Lower leg skin (tissue), 3 donors: ENCODE measurements around the gene KIZ.

Experiments used
- CTCF ChIP-seq, 3 donors: fragments of 450-650 bp; IDR thresholded peaks; one replicate each; pipeline ENCODE4 v1.5.1; 2016; ENCODE audit warnings: antibody characterized with exemption in 3 of 3, mild to moderate bottlenecking in 3 of 3, moderate library complexity in 2 of 3
- POLR2A ChIP-seq, 2 donors: fragments of 450-650 bp; IDR thresholded peaks; one replicate each; pipeline ENCODE4 v1.6.1; 2016 to 2017; ENCODE audit warnings: antibody characterized with exemption in 2 of 2, mild to moderate bottlenecking in 1 of 2, moderate library complexity in 1 of 2

- TF ChIP-seq CTCF (IDR thresholded peaks at IDR 0.05) (no peak), POLR2A (IDR thresholded peaks at IDR 0.05) (no peak)
Observed at GRCh38 chr20:21124190-21124589, 1.7 kb upstream of the KIZ start.
